ENCODE measurements around the gene OR8B8.

The OR8B8 gene

GRCh38 chr11:124442847-124443246 lies 2.6 kb downstream of the OR8B8 start:
- H3K27me3 ChIP-seq (ENCODE audit: control insufficient read depth in 2 of 2, insufficient read depth in 2 of 2, low read length in 2 of 2), result no peaks in the 10 kb centered on the region
- no peaks in the 10 kb centered on the region for H3K36me3 ChIP-seq (ENCODE audit: control insufficient read depth in 2 of 2, insufficient read depth in 2 of 2, low read length in 2 of 2)
- no peak overlapping the region for H3K9ac ChIP-seq (ENCODE audit: low read depth in 1 of 2, low read length in 2 of 2)
- no peak overlapping the region for H3K27ac ChIP-seq (ENCODE audit: low read depth in 2 of 2, low read length in 2 of 2)
- no peak overlapping the region for H3K4me3 ChIP-seq (ENCODE audit: low read length in 2 of 2)
- no peaks in the 10 kb centered on the region for H3K9me3 ChIP-seq (ENCODE audit: control insufficient read depth in 2 of 2, low read length in 2 of 2)
- no peaks in the 10 kb centered on the region for H3K4me1 ChIP-seq (ENCODE audit: control insufficient read depth in 2 of 2, insufficient read depth in 2 of 2, low read length in 2 of 2)

- no peaks in the 10 kb centered on the region for H3K9me3 ChIP-seq (ENCODE audit: control insufficient read depth in 2 of 2, low read length in 2 of 2)
- H3K9ac ChIP-seq (ENCODE audit: low read depth in 1 of 2, low read length in 2 of 2), result no peak overlapping the region
- no peaks in the 10 kb centered on the region for H3K4me1 ChIP-seq (ENCODE audit: control insufficient read depth in 2 of 2, insufficient read depth in 2 of 2, low read length in 2 of 2)
- H3K36me3 ChIP-seq (ENCODE audit: control insufficient read depth in 2 of 2, insufficient read depth in 2 of 2, low read length in 2 of 2), result no peaks in the 10 kb centered on the region
- no peaks in the 10 kb centered on the region for H3K27me3 ChIP-seq (ENCODE audit: control insufficient read depth in 2 of 2, insufficient read depth in 2 of 2, low read length in 2 of 2)
- H3K27ac ChIP-seq (ENCODE audit: low read depth in 2 of 2, low read length in 2 of 2), result no peak overlapping the region
- H3K4me3 ChIP-seq (ENCODE audit: low read length in 2 of 2), result no peak overlapping the region
These were observed 3.1 kb downstream of the OR8B8 start for GRCh38 chr11:124442442-124442841.

GRCh38 chr11:124441519-124441918 lies 4.0 kb downstream of the OR8B8 start:
- no peak overlapping the region for H3K9ac ChIP-seq (ENCODE audit: low read depth in 1 of 2, low read length in 2 of 2)
- H3K36me3 ChIP-seq (ENCODE audit: control insufficient read depth in 2 of 2, insufficient read depth in 2 of 2, low read length in 2 of 2), result no peaks in the 10 kb centered on the region
- no peaks in the 10 kb centered on the region for H3K9me3 ChIP-seq (ENCODE audit: control insufficient read depth in 2 of 2, low read length in 2 of 2)
- no peaks in the 10 kb centered on the region for H3K4me1 ChIP-seq (ENCODE audit: control insufficient read depth in 2 of 2, insufficient read depth in 2 of 2, low read length in 2 of 2)
- H3K27ac ChIP-seq (ENCODE audit: low read depth in 2 of 2, low read length in 2 of 2), result no peak overlapping the region
- no peaks in the 10 kb centered on the region for H3K27me3 ChIP-seq (ENCODE audit: control insufficient read depth in 2 of 2, insufficient read depth in 2 of 2, low read length in 2 of 2)
- H3K4me3 ChIP-seq (ENCODE audit: low read length in 2 of 2), result no peak overlapping the region

- Histone ChIP-seq H3K27me3 (ENCODE audit: control insufficient read depth in 2 of 2, insufficient read depth in 2 of 2, low read length in 2 of 2) (no peaks in the 10 kb centered on the region), H3K9ac (ENCODE audit: low read depth in 1 of 2, low read length in 2 of 2) (no peak overlapping the region), H3K4me3 (ENCODE audit: low read length in 2 of 2) (no peak overlapping the region), H3K9me3 (ENCODE audit: control insufficient read depth in 2 of 2, low read length in 2 of 2) (no peaks in the 10 kb centered on the region), H3K4me1 (ENCODE audit: control insufficient read depth in 2 of 2, insufficient read depth in 2 of 2, low read length in 2 of 2) (no peaks in the 10 kb centered on the region), H3K27ac (ENCODE audit: low read depth in 2 of 2, low read length in 2 of 2) (no peak overlapping the region), H3K36me3 (ENCODE audit: control insufficient read depth in 2 of 2, insufficient read depth in 2 of 2, low read length in 2 of 2) (no peaks in the 10 kb centered on the region)
These were observed 4.4 kb downstream of the OR8B8 start for GRCh38 chr11:124441081-124441480.

DNA sequence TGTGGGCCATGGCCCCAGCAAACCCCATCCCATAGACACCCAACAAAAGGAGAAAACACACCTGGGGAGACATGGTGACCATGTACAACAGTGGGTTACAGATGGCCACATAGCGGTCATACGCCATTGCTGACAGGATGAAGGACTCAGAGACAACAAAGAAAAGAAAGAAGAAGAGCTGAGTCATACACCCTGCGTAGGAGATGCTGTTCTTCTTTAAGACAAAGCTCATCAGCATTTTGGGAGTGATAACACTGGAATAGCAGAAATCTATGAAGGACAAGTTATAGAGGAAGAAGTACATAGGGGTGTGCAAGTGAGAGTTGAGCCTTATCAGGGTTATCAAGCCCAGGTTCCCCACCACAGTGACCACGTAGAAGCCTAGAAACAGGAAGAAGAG lies 4.9 kb downstream of the OR8B8 start:
- no peak overlapping the region for H3K9ac ChIP-seq (ENCODE audit: low read depth in 1 of 2, low read length in 2 of 2)
- H3K27ac ChIP-seq (ENCODE audit: low read depth in 2 of 2, low read length in 2 of 2), result no peak overlapping the region
- no peaks in the 10 kb centered on the region for H3K27me3 ChIP-seq (ENCODE audit: control insufficient read depth in 2 of 2, insufficient read depth in 2 of 2, low read length in 2 of 2)
- H3K36me3 ChIP-seq (ENCODE audit: control insufficient read depth in 2 of 2, insufficient read depth in 2 of 2, low read length in 2 of 2), result no peaks in the 10 kb centered on the region
- H3K4me3 ChIP-seq (ENCODE audit: low read length in 2 of 2), result no peak overlapping the region
- H3K9me3 ChIP-seq (ENCODE audit: control insufficient read depth in 2 of 2, low read length in 2 of 2), result no peaks in the 10 kb centered on the region
- no peaks in the 10 kb centered on the region for H3K4me1 ChIP-seq (ENCODE audit: control insufficient read depth in 2 of 2, insufficient read depth in 2 of 2, low read length in 2 of 2)

DNA sequence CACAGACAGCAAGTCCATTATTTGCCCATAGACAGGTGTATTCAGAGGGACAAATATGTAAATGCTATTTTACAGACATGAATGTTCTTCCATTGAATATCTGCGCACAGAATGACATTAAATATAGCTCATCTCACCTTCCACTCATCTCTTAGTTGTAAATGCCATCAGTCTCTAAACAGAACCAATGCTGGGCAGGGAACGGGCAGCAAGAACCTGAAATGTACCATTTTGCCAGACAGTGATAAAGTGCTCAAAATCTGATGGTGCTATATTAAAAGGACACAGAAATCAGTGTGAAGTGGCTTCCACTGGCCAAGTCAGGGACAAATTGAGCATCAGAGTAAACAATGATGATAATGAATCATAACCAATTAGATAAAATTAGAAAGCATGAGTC lies 10.8 kb downstream of the OR8B8 start:
- Histone ChIP-seq H3K27ac (ENCODE audit: low read depth in 2 of 2, low read length in 2 of 2) (no peak overlapping the region), H3K4me3 (ENCODE audit: low read length in 2 of 2) (no peak overlapping the region), H3K36me3 (ENCODE audit: control insufficient read depth in 2 of 2, insufficient read depth in 2 of 2, low read length in 2 of 2) (no peaks in the 10 kb centered on the region), H3K27me3 (ENCODE audit: control insufficient read depth in 2 of 2, insufficient read depth in 2 of 2, low read length in 2 of 2) (peaks cover 0 to 3% of the 10 kb centered on the region in 2 donors), H3K9ac (ENCODE audit: low read depth in 1 of 2, low read length in 2 of 2) (no peak overlapping the region), H3K4me1 (ENCODE audit: control insufficient read depth in 2 of 2, insufficient read depth in 2 of 2, low read length in 2 of 2) (no peaks in the 10 kb centered on the region), H3K9me3 (ENCODE audit: control insufficient read depth in 2 of 2, low read length in 2 of 2) (no peaks in the 10 kb centered on the region)

- H3K9ac ChIP-seq (ENCODE audit: low read depth in 1 of 2, low read length in 2 of 2), result no peak overlapping the region
- H3K27me3 ChIP-seq (ENCODE audit: control insufficient read depth in 2 of 2, insufficient read depth in 2 of 2, low read length in 2 of 2), result peaks cover 0 to 3% of the 10 kb centered on the region in 2 donors
- H3K4me1 ChIP-seq (ENCODE audit: control insufficient read depth in 2 of 2, insufficient read depth in 2 of 2, low read length in 2 of 2), result no peaks in the 10 kb centered on the region
- no peaks in the 10 kb centered on the region for H3K36me3 ChIP-seq (ENCODE audit: control insufficient read depth in 2 of 2, insufficient read depth in 2 of 2, low read length in 2 of 2)
- H3K4me3 ChIP-seq (ENCODE audit: low read length in 2 of 2), result no peak overlapping the region
- H3K9me3 ChIP-seq (ENCODE audit: control insufficient read depth in 2 of 2, low read length in 2 of 2), result no peaks in the 10 kb centered on the region
- no peak overlapping the region for H3K27ac ChIP-seq (ENCODE audit: low read depth in 2 of 2, low read length in 2 of 2)
These were observed 15.9 kb downstream of the OR8B8 start for GRCh38 chr11:124429599-124429998.

DNA sequence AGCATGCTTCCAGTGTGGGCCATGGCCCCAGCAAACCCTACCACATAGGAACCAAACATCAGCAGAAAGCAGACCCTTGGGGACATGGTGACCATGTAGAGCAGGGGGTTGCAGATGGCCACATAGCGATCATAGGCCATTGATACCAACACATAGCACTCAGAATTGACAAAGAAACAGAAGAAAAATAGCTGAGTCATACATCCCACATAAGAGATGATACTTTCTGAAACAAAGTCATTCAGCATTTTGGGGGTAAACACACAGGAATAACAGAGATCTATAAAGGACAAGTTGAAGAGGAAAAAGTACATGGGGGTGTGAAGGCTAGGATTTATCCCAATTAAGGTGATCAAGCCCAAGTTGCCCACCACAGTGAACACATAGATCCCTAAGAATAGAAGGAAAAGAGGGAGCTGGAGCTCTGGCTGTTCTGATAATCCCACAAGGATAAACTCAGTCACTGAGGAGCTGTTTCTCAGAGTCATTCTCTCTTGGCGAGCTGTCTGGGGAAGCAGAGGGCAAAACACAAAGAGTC lies 21.0 kb downstream of the OR8B8 start, which contains the start of gene OR8B4:
Gene OR8B4 (minus strand): TSS at position 488 of the 538 bp plus-strand sequence. CDS start 0 bp downstream, at position 488.
- Histone ChIP-seq H3K36me3 (ENCODE audit: control insufficient read depth in 2 of 2, insufficient read depth in 2 of 2, low read length in 2 of 2) (no peaks in the 10 kb centered on the region), H3K27ac (ENCODE audit: low read depth in 2 of 2, low read length in 2 of 2) (no peak within 1 kb of the TSS), H3K9ac (ENCODE audit: low read depth in 1 of 2, low read length in 2 of 2) (no peak within 1 kb of the TSS), H3K4me1 (ENCODE audit: control insufficient read depth in 2 of 2, insufficient read depth in 2 of 2, low read length in 2 of 2) (no peaks in the 10 kb centered on the region), H3K9me3 (ENCODE audit: control insufficient read depth in 2 of 2, low read length in 2 of 2) (no peaks in the 10 kb centered on the region), H3K27me3 (ENCODE audit: control insufficient read depth in 2 of 2, insufficient read depth in 2 of 2, low read length in 2 of 2) (peaks cover 0 to 5% of the 10 kb centered on the region in 2 donors), H3K4me3 (ENCODE audit: low read length in 2 of 2) (no peak within 1 kb of the TSS)

DNA sequence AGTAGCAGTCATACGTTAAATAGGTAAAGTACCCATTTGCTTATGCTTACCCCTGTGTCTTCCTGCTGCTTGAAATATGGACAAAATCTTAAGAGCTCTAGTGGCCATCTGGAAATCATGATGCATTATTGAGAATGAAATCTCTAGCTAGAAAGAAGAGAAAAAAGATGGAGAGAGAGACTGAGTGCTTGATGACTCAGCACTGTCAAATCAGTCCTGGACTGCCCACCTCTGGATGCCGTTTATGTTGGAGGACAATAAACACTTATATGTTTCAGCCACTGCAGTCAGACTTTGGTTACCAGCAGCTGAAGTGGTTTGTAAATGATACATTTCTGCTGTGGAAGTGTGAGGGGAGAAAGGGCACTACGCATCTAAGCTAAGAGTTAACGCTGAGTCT lies 24.5 kb downstream of the OR8B8 start:
- Histone ChIP-seq H3K27me3 (ENCODE audit: control insufficient read depth in 2 of 2, insufficient read depth in 2 of 2, low read length in 2 of 2) (peaks cover 0 to 5% of the 10 kb centered on the region in 2 donors), H3K4me3 (ENCODE audit: low read length in 2 of 2) (no peak overlapping the region), H3K27ac (ENCODE audit: low read depth in 2 of 2, low read length in 2 of 2) (no peak overlapping the region)

DNA sequence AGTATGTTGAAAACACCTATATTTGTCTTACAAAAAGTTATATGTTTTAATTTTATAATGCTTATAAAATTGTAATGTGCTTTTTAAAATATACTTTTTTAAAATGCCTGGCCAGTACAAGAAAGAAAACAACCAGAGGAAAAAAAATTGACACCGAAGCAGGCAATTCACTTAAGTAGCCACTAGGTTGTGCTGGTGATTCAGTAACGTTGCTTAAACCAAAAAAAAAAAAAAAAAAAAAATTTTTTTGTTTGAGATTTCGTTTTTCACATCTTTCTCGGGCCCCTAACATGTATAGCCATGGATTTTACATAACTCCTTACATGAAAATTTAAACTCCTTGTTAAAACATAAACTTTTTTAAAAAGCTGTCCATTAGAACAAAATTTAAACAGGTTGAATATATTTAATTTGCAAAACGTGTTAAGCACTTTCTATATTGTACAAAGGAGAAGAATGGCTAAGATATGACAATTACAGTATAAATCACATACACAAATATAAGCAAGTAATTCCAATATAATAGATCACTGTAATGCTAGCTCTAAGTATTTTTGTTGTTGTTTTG lies 30.1 kb downstream of the OR8B8 start:
- Histone ChIP-seq H3K27me3 (ENCODE audit: control insufficient read depth in 2 of 2, insufficient read depth in 2 of 2, low read length in 2 of 2) (no peaks in the 10 kb centered on the region), H3K27ac (ENCODE audit: low read depth in 2 of 2, low read length in 2 of 2) (no peak overlapping the region), H3K9ac (ENCODE audit: low read depth in 1 of 2, low read length in 2 of 2) (no peak overlapping the region), H3K4me3 (ENCODE audit: low read length in 2 of 2) (no peak overlapping the region), H3K36me3 (ENCODE audit: control insufficient read depth in 2 of 2, insufficient read depth in 2 of 2, low read length in 2 of 2) (no peaks in the 10 kb centered on the region), H3K4me1 (ENCODE audit: control insufficient read depth in 2 of 2, insufficient read depth in 2 of 2, low read length in 2 of 2) (no peaks in the 10 kb centered on the region), H3K9me3 (ENCODE audit: control insufficient read depth in 2 of 2, low read length in 2 of 2) (no peaks in the 10 kb centered on the region)

More for the DNA sequence above, 24.5 kb downstream of the OR8B8 start:
- no peaks in the 10 kb centered on the region for H3K36me3 ChIP-seq (ENCODE audit: control insufficient read depth in 2 of 2, insufficient read depth in 2 of 2, low read length in 2 of 2)
- no peak overlapping the region for H3K9ac ChIP-seq (ENCODE audit: low read depth in 1 of 2, low read length in 2 of 2)
- H3K9me3 ChIP-seq (ENCODE audit: control insufficient read depth in 2 of 2, low read length in 2 of 2), result no peaks in the 10 kb centered on the region
- no peaks in the 10 kb centered on the region for H3K4me1 ChIP-seq (ENCODE audit: control insufficient read depth in 2 of 2, insufficient read depth in 2 of 2, low read length in 2 of 2)
